ENCODE measurements around the gene DLL1. TPM values are rescaled to one million over a fixed set of nuclear protein-coding genes. Genes with fewer than 3 reads are reported as not detected.

The DLL1 gene
- total and polyA plus RNA-seq, 4 donors = 0.13 to 30.5 (median 14.4) TPM

DNA sequence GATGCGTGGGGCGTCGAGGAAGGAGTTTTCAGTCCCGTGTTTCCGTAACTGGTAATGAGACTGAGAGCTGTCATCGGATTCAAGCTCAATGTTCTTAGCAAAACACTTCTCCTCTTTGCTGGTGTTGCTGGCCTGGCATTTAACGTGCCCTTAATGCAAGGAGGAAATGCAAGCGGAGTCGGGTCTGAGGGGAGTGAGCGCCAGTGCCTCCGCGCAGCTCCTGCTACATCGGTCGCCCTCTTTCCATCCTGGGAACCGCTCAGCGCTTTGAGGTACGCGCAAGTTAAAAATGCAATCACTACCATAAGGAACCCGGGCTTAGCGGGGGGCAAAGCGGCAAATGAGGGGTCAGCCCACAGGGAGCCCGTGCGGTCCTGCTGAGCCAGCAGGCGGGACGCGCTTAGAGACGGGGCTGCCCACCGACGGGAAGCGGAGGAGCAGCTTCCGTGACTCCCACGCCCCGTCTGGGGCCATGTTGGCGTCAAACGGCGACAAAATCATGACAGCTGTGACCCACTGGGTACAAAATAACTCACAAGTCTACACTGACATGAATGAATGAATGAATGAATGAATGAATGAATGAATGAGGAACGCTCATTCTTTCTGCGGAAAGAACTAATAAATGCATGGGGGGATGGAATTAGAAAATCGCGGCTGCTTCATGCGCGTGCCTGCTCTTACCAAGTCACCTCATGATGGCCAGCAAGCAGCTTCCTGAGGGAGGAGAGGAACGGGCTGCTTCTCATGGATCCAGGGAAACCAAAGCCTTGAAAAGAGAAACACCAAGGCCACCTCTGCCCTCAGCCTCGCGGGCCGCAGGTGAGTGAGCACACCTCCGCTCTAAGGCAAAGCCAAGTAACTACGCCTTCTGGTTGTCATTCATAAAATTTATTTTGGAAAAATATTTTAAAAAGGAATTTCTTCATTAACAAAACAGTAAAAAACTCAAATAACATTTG lies 9.3 kb downstream of the DLL1 start:
- intact Hi-C loops (cut with DNase I) = no loop called here
- Histone ChIP-seq H3K4me3 (ENCODE audit: low read length in 2 of 2) (no peak overlapping the region), H3K27me3 (ENCODE audit: control insufficient read depth in 1 of 2, insufficient read depth in 2 of 2, low read length in 1 of 2) (no peaks in the 10 kb centered on the region), H3K36me3 (ENCODE audit: control insufficient read depth in 1 of 2, insufficient read depth in 2 of 2, low read length in 1 of 2) (peaks cover 0 to 2% of the 10 kb centered on the region in 2 donors), H3K9me3 (ENCODE audit: control insufficient read depth, low read length) (no peaks in the 10 kb centered on the region), H3K27ac (ENCODE audit: low read depth in 1 of 2, low read length in 2 of 2) (no peak overlapping the region), H3K4me1 (ENCODE audit: control insufficient read depth in 1 of 2, insufficient read depth in 2 of 2, low read length in 2 of 2) (no peaks in the 10 kb centered on the region)
- ATAC-seq (ENCODE audit: low FRiP score) (no peak), DNase-seq (peak in 1 of 2 donors; percentile 17)
- WGBS, 2 donors = 85 to 87% methylated on average over 48 of the region's 48 CpGs

DNA sequence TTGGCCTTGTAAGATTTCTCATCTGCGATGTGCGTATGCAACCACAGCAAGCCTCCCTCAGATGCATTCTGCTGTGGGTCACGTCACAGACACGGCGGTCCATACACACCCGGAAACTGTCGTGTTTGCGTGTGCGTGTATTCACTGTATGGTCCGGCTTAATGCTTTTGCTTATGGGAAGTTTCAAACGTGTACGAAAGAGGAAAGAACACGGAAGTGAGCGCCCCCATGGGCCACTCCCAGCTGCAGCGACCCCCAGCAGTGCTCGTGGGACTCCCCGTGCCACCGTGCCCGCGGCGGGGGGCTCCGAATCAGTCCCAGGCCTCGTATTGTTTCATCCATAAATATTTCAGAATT lies 10.2 kb downstream of the DLL1 start:
- Histone ChIP-seq H3K4me3 (ENCODE audit: low read length in 2 of 2) (peak overlapping the region in 1 of 2 donors; percentile 40), H3K27me3 (ENCODE audit: control insufficient read depth in 1 of 2, insufficient read depth in 2 of 2, low read length in 1 of 2) (no peaks in the 10 kb centered on the region), H3K36me3 (ENCODE audit: control insufficient read depth in 1 of 2, insufficient read depth in 2 of 2, low read length in 1 of 2) (peaks cover 0 to 2% of the 10 kb centered on the region in 2 donors), H3K27ac (ENCODE audit: low read depth in 1 of 2, low read length in 2 of 2) (no peak overlapping the region), H3K9me3 (ENCODE audit: control insufficient read depth, low read length) (no peaks in the 10 kb centered on the region), H3K4me1 (ENCODE audit: control insufficient read depth in 1 of 2, insufficient read depth in 2 of 2, low read length in 2 of 2) (no peaks in the 10 kb centered on the region)
- WGBS, 2 donors = 51 to 56% methylated on average over 23 of the region's 23 CpGs
- intact Hi-C loops (cut with DNase I) = no loop called here
- DNase-seq = no peak
- ATAC-seq (ENCODE audit: low FRiP score) = no peak

DNA sequence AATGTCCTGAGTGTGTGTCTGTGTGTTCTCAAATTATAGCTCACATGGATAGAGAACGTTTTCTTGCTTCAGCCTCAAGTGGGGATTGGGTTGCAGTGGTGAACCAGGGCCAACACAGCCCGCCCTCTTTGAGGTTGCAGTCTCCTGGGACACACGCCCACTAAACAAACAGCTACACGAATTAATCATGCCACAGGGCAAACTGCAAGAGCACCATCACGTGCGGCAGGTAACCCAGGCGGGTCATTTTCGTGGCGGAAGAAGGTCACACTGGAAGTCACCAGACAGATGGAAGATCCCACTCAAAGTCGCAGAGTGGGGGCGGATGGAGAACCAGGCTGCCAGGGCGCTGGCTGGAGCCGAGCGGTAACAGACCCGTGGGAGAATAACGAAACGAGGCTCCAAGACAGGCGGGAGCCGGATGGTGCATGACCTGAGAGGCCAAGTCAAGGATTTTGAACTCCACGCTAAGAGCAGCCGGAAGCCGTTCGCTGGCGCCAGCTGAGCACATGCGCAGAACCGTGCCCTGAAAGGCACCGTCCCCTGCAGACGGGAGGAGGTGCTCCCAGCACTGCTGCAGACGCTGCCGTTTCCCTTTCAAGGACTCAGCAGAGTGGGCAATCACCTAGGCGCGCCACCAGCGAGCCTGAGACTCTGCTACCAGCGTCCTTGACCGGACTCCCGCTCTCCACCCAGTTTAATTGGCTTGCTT lies 10.7 kb downstream of the DLL1 start:
- no peak overlapping the region for H3K27ac ChIP-seq (ENCODE audit: low read depth in 1 of 2, low read length in 2 of 2)
- no peaks in the 10 kb centered on the region for H3K27me3 ChIP-seq (ENCODE audit: control insufficient read depth in 1 of 2, insufficient read depth in 2 of 2, low read length in 1 of 2)
- ATAC-seq (ENCODE audit: low FRiP score) (peak; percentile 45), DNase-seq (peak in 1 of 2 donors; percentile 80)
- intact Hi-C loops (cut with DNase I) = no loop called here
- H3K9me3 ChIP-seq (ENCODE audit: control insufficient read depth, low read length) = no peaks in the 10 kb centered on the region
- H3K4me1 ChIP-seq (ENCODE audit: control insufficient read depth in 1 of 2, insufficient read depth in 2 of 2, low read length in 2 of 2) = no peaks in the 10 kb centered on the region
- 38 to 46% methylated on average over 36 of the region's 36 CpGs for WGBS, 2 donors
- peak overlapping the region in 1 of 2 donors; percentile 40 for H3K4me3 ChIP-seq (ENCODE audit: low read length in 2 of 2)
- H3K36me3 ChIP-seq (ENCODE audit: control insufficient read depth in 1 of 2, insufficient read depth in 2 of 2, low read length in 1 of 2) = peaks cover 0 to 2% of the 10 kb centered on the region in 2 donors

DNA sequence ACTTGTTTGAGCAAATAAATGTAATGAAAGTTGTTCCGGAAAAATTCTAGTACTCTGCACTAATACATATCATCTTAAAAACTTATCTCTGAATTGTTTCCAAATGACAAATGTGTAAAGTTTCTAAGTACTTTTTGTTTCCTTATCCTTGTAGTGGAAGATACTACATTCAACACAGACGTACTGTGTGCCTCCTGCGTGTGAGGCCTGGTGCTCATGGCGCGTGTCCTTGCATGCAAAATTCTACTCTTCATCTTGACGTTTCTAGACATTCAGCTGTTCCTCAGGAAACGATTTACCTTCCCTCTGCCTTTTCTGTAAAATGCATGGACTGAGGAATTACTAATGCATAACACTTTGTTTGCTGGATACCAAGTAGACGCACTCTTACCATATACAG lies 11.5 kb downstream of the DLL1 start:
- Histone ChIP-seq H3K4me3 (ENCODE audit: low read length in 2 of 2) (no peak overlapping the region), H3K27ac (ENCODE audit: low read depth in 1 of 2, low read length in 2 of 2) (no peak overlapping the region), H3K4me1 (ENCODE audit: control insufficient read depth in 1 of 2, insufficient read depth in 2 of 2, low read length in 2 of 2) (no peaks in the 10 kb centered on the region), H3K36me3 (ENCODE audit: control insufficient read depth in 1 of 2, insufficient read depth in 2 of 2, low read length in 1 of 2) (peaks cover 0 to 2% of the 10 kb centered on the region in 2 donors), H3K9me3 (ENCODE audit: control insufficient read depth, low read length) (no peaks in the 10 kb centered on the region), H3K27me3 (ENCODE audit: control insufficient read depth in 1 of 2, insufficient read depth in 2 of 2, low read length in 1 of 2) (no peaks in the 10 kb centered on the region)
- 88 to 89% methylated on average over 8 of the region's 8 CpGs for WGBS, 2 donors
- ATAC-seq (ENCODE audit: low FRiP score) (no peak), DNase-seq (no peak)
- intact Hi-C loops (cut with DNase I) = no loop called here

DNA sequence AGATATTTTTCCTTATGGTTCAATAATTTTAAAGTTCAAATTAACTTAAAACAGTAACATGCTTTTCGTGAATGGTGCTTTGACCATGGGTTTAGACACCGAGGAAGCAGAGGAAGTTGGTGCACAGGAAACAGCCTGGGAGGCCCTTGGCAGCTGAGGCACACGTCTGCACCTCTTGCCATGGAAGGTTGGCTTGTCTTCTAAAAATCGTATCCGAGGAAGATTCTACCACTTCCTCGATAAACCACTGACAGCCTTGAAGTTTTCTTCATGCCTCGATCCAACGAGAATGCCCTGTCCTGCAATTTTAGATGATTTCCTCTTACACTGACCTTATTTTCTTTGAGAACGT lies 12.2 kb downstream of the DLL1 start:
- intact Hi-C loops (cut with DNase I) = no loop called here
- no peak for ATAC-seq (ENCODE audit: low FRiP score)
- H3K9me3 ChIP-seq (ENCODE audit: control insufficient read depth, low read length) = no peaks in the 10 kb centered on the region
- H3K27ac ChIP-seq (ENCODE audit: low read depth in 1 of 2, low read length in 2 of 2) = no peak overlapping the region
- no peaks in the 10 kb centered on the region for H3K4me1 ChIP-seq (ENCODE audit: control insufficient read depth in 1 of 2, insufficient read depth in 2 of 2, low read length in 2 of 2)
- peaks cover 0 to 2% of the 10 kb centered on the region in 2 donors for H3K36me3 ChIP-seq (ENCODE audit: control insufficient read depth in 1 of 2, insufficient read depth in 2 of 2, low read length in 1 of 2)
- WGBS, 2 donors = 79 to 82% methylated on average over 9 of the region's 9 CpGs
- peak in 1 of 2 donors; percentile 20 for DNase-seq
- H3K4me3 ChIP-seq (ENCODE audit: low read length in 2 of 2) = no peak overlapping the region
- H3K27me3 ChIP-seq (ENCODE audit: control insufficient read depth in 1 of 2, insufficient read depth in 2 of 2, low read length in 1 of 2) = no peaks in the 10 kb centered on the region

DNA sequence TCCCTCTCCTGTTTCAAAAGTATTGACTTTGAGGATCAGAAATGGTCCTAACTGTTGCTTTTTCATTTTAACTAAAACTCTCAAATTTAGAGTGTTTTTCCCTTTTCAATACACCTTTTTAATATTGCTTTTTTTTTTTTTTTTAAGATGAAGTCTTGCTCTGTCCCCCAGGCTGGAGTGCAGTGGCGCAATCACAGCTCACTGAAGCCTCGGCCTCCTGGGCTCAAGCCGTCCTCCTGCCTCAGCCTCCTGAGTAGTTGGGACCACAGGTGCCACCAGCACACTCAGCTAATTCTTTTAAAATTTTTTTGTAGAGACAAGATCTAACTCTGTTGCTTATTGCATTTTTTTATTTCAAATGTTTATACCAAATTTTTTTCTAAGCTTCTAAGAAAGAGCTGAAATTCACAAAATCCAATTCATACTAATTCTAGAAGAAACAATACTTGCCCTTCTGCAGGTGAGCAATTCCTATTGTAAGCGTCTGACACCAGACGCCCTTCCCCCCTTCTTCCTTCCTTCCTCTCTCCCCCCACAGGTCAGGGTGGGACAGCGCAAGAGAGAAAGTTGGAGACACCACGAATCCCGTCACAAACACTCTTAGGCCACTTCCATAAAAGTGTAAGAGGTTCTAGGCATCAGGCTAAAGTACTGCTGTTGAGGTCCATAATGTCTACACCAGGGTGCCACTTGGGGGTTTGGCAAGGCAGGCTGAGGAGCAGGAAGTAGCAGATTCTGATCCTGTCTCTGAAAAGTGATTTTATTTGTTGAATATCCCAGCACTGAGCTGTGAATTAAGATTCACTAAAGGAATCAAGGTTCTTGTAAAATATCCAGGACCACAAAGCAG lies 12.8 kb downstream of the DLL1 start:
- no peaks in the 10 kb centered on the region for H3K9me3 ChIP-seq (ENCODE audit: control insufficient read depth, low read length)
- ATAC-seq (ENCODE audit: low FRiP score) = no peak
- H3K27me3 ChIP-seq (ENCODE audit: control insufficient read depth in 1 of 2, insufficient read depth in 2 of 2, low read length in 1 of 2) = no peaks in the 10 kb centered on the region
- H3K4me1 ChIP-seq (ENCODE audit: control insufficient read depth in 1 of 2, insufficient read depth in 2 of 2, low read length in 2 of 2) = no peaks in the 10 kb centered on the region
- 91 to 93% methylated on average over 8 of the region's 8 CpGs for WGBS, 2 donors
- H3K27ac ChIP-seq (ENCODE audit: low read depth in 1 of 2, low read length in 2 of 2) = no peak overlapping the region
- intact Hi-C loops (cut with DNase I) = no loop called here
- no peaks in the 10 kb centered on the region for H3K36me3 ChIP-seq (ENCODE audit: control insufficient read depth in 1 of 2, insufficient read depth in 2 of 2, low read length in 1 of 2)
- DNase-seq = peak in 1 of 2 donors; percentile 11
- H3K4me3 ChIP-seq (ENCODE audit: low read length in 2 of 2) = no peak overlapping the region

- peak; percentile 65 for ATAC-seq (ENCODE audit: low FRiP score)
- no peak overlapping the region for H3K27ac ChIP-seq (ENCODE audit: low read depth in 1 of 2, low read length in 2 of 2)
- H3K4me1 ChIP-seq (ENCODE audit: control insufficient read depth in 1 of 2, insufficient read depth in 2 of 2, low read length in 2 of 2) = no peaks in the 10 kb centered on the region
- no peaks in the 10 kb centered on the region for H3K27me3 ChIP-seq (ENCODE audit: control insufficient read depth in 1 of 2, insufficient read depth in 2 of 2, low read length in 1 of 2)
- no peaks in the 10 kb centered on the region for H3K9me3 ChIP-seq (ENCODE audit: control insufficient read depth, low read length)
- intact Hi-C loops (cut with DNase I) = no loop called here
- DNase-seq = peak; percentile 73 to 86
- no peaks in the 10 kb centered on the region for H3K36me3 ChIP-seq (ENCODE audit: control insufficient read depth in 1 of 2, insufficient read depth in 2 of 2, low read length in 1 of 2)
- WGBS, 2 donors = 42 to 51% methylated on average over 29 of the region's 29 CpGs
- no peak overlapping the region for H3K4me3 ChIP-seq (ENCODE audit: low read length in 2 of 2)
Measured at GRCh38 chr6:170276369-170277057, 14.4 kb downstream of the DLL1 start.
